Adipocyte (in vitro differentiated cells): ENCODE data around the gene TNNI2.
"Not testable (repeated sequence)": the region's sequence is repeated elsewhere in the genome, so short reads cannot be mapped to it uniquely, and the experiment has no call there.

ENCODE experiments used
- DNase-seq: peaks from one replicate; pipeline ENCODE4 v3.0.0-alpha.2; 2015; ENCODE audit warnings: low read depth
- H3K27me3 ChIP-seq: replicated peaks from 2 replicates; pipeline ENCODE4 v1.7.0; 2013; ENCODE audit warnings: mild to moderate bottlenecking, low read length, moderate library complexity; ENCODE audit not compliant: control insufficient read depth, insufficient read depth
- H3K36me3 ChIP-seq: 2 replicates; pipeline ENCODE4 v1.7.0; 2013; ENCODE audit warnings: low read length, mild to moderate bottlenecking, moderate library complexity; ENCODE audit not compliant: control insufficient read depth, insufficient read depth, severe bottlenecking
- H3K4me1 ChIP-seq: 2 replicates; pipeline ENCODE4 v1.7.0; 2013; ENCODE audit warnings: mild to moderate bottlenecking, low read length, moderate library complexity; ENCODE audit not compliant: control insufficient read depth, insufficient read depth
- H3K4me3 ChIP-seq: 2 replicates; pipeline ENCODE4 v1.7.0; 2013; ENCODE audit warnings: mild to moderate bottlenecking, low read length, moderate library complexity
- H3K9ac ChIP-seq: 2 replicates; pipeline ENCODE4 v1.7.0; 2013; ENCODE audit warnings: mild to moderate bottlenecking, low read length, moderate library complexity
- H3K9me3 ChIP-seq: 2 replicates; pipeline ENCODE4 v1.7.0; 2013; ENCODE audit warnings: mild to moderate bottlenecking, low read length, moderate library complexity; ENCODE audit not compliant: control insufficient read depth

TNNI2 gene

GRCh38 chr11:1868056-1868635 is 29.4 kb downstream of the TNNI2 start:
- H3K9ac ChIP-seq = peak overlapping the region; percentile 83
- H3K9me3 ChIP-seq = no peaks in the 10 kb centered on the region
- no peak for DNase-seq
- no peaks in the 10 kb centered on the region for H3K36me3 ChIP-seq
- peak overlapping the region; percentile 76 for H3K4me3 ChIP-seq
- H3K27me3 ChIP-seq = peaks cover 10% of the 10 kb centered on the region
- H3K4me1 ChIP-seq = peaks cover 42% of the 10 kb centered on the region

- no peaks in the 10 kb centered on the region for H3K36me3 ChIP-seq
- peak overlapping the region; percentile 76 for H3K4me3 ChIP-seq
- no peak for DNase-seq
- no peaks in the 10 kb centered on the region for H3K9me3 ChIP-seq
- peak overlapping the region; percentile 83 for H3K9ac ChIP-seq
- H3K27me3 ChIP-seq = peaks cover 10% of the 10 kb centered on the region
- peaks cover 36% of the 10 kb centered on the region for H3K4me1 ChIP-seq
These were observed 30.0 kb downstream of the TNNI2 start for GRCh38 chr11:1868636-1869291.

- Histone ChIP-seq H3K27me3 (peaks cover 10% of the 10 kb centered on the region), H3K4me3 (peak overlapping the region; percentile 76), H3K9ac (peak overlapping the region; percentile 83), H3K36me3 (no peaks in the 10 kb centered on the region), H3K4me1 (peaks cover 28% of the 10 kb centered on the region), H3K9me3 (no peaks in the 10 kb centered on the region)
- no peak for DNase-seq
These were observed 30.9 kb downstream of the TNNI2 start for GRCh38 chr11:1869427-1870325.

- Histone ChIP-seq H3K27me3 (peaks cover 10% of the 10 kb centered on the region), H3K36me3 (no peaks in the 10 kb centered on the region), H3K4me1 (peaks cover 24% of the 10 kb centered on the region), H3K9ac (peak overlapping the region; percentile 83), H3K9me3 (no peaks in the 10 kb centered on the region), H3K4me3 (peak overlapping the region; percentile 76)
- no peak for DNase-seq
These were observed 31.5 kb downstream of the TNNI2 start for GRCh38 chr11:1870326-1870696.

GRCh38 chr11:1870721-1871466 is 32.1 kb downstream of the TNNI2 start:
- Histone ChIP-seq H3K9ac (peak overlapping the region; percentile 83), H3K4me1 (peaks cover 26% of the 10 kb centered on the region), H3K9me3 (no peaks in the 10 kb centered on the region), H3K27me3 (peaks cover 10% of the 10 kb centered on the region), H3K4me3 (peak overlapping the region; percentile 76), H3K36me3 (no peaks in the 10 kb centered on the region)
- no peak for DNase-seq

GRCh38 chr11:1871531-1871930 is 32.8 kb downstream of the TNNI2 start:
- peaks cover 10% of the 10 kb centered on the region for H3K27me3 ChIP-seq
- H3K4me3 ChIP-seq = peak overlapping the region; percentile 76
- H3K4me1 ChIP-seq = peaks cover 32% of the 10 kb centered on the region
- H3K9ac ChIP-seq = peak overlapping the region; percentile 83
- no peak for DNase-seq
- H3K36me3 ChIP-seq = no peaks in the 10 kb centered on the region
- no peaks in the 10 kb centered on the region for H3K9me3 ChIP-seq

- Histone ChIP-seq H3K9me3 (no peaks in the 10 kb centered on the region), H3K9ac (peak overlapping the region; percentile 83), H3K27me3 (peaks cover 10% of the 10 kb centered on the region), H3K36me3 (no peaks in the 10 kb centered on the region), H3K4me3 (peak overlapping the region; percentile 76), H3K4me1 (peaks cover 38% of the 10 kb centered on the region)
- no peak for DNase-seq
These were observed 33.6 kb downstream of the TNNI2 start for GRCh38 chr11:1872267-1872985.

GRCh38 chr11:1873048-1873812 is 34.4 kb downstream of the TNNI2 start:
- DNase-seq = peak; percentile 58

GRCh38 chr11:1873813-1874150 is 35.0 kb downstream of the TNNI2 start:
- H3K9me3 ChIP-seq, H3K27me3 ChIP-seq, DNase-seq, H3K4me3 ChIP-seq, H3K36me3 ChIP-seq: not testable (repeated sequence)
- Histone ChIP-seq H3K4me1 (peaks cover 37% of the 10 kb centered on the region), H3K9ac (peak overlapping the region; percentile 56)

More at GRCh38 chr11:1873048-1873812, 34.4 kb downstream of the TNNI2 start:
- Histone ChIP-seq H3K27me3 (peaks cover 9% of the 10 kb centered on the region), H3K36me3 (no peaks in the 10 kb centered on the region), H3K4me3 (peak overlapping the region; percentile 76), H3K4me1 (peaks cover 41% of the 10 kb centered on the region), H3K9me3 (no peaks in the 10 kb centered on the region), H3K9ac (peak overlapping the region; percentile 83)

- DNase-seq, H3K27me3 ChIP-seq, H3K36me3 ChIP-seq, H3K4me3 ChIP-seq, H3K9me3 ChIP-seq: not testable (repeated sequence)
- Histone ChIP-seq H3K4me1 (peaks cover 31% of the 10 kb centered on the region), H3K9ac (peak overlapping the region; percentile 49)
These were observed 35.8 kb downstream of the TNNI2 start for GRCh38 chr11:1874441-1875092.
